ENCODE measurements around the gene USP27X.

- TF ChIP-seq, protein P1, sequence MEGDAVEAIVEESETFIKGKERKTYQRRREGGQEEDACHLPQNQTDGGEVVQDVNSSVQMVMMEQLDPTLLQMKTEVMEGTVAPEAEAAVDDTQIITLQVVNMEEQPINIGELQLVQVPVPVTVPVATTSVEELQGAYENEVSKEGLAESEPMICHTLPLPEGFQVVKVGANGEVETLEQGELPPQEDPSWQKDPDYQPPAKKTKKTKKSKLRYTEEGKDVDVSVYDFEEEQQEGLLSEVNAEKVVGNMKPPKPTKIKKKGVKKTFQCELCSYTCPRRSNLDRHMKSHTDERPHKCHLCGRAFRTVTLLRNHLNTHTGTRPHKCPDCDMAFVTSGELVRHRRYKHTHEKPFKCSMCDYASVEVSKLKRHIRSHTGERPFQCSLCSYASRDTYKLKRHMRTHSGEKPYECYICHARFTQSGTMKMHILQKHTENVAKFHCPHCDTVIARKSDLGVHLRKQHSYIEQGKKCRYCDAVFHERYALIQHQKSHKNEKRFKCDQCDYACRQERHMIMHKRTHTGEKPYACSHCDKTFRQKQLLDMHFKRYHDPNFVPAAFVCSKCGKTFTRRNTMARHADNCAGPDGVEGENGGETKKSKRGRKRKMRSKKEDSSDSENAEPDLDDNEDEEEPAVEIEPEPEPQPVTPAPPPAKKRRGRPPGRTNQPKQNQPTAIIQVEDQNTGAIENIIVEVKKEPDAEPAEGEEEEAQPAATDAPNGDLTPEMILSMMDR (IDR thresholded peaks at IDR 0.05; ENCODE audit: insufficient read depth, low read depth, low read length), result no peak
- TF ChIP-seq EZH2 (IDR thresholded peaks at IDR 0.05; ENCODE audit: insufficient read depth, low read length), result no peak
Observed at GRCh38 chrX:49853661-49854060, 25.6 kb upstream of the USP27X start.

Measured in astrocyte (in vitro differentiated cells and primary cell).